ENCODE data around the gene SERPINB3.
"Not testable (repeated sequence)": the region's sequence is repeated elsewhere in the genome, so short reads cannot be mapped to it uniquely, and the experiment has no call there.

SERPINB3 gene

GRCh38 chr18:63648241-63648640 is 13.5 kb downstream of the SERPINB3 start:
- ChIA-PET POLR2A (no interaction called here), CTCF (no interaction called here)
- TF ChIP-seq CTCF (IDR thresholded peaks at IDR 0.05; ENCODE audit: control extremely low read depth, extremely low read depth, low read depth, missing control alignments) = no peak
- no peak for DNase-seq (ENCODE audit: extremely low spot score)

- ChIA-PET POLR2A (no interaction called here), CTCF (no interaction called here)
- no peak for TF ChIP-seq CTCF (IDR thresholded peaks at IDR 0.05; ENCODE audit: control extremely low read depth, extremely low read depth, low read depth, missing control alignments)
- no peak for DNase-seq (ENCODE audit: extremely low spot score)
Observed at GRCh38 chr18:63646936-63647335, 14.8 kb downstream of the SERPINB3 start.

- POLR2A ChIA-PET; CTCF ChIA-PET; DNase-seq (ENCODE audit: extremely low spot score): not testable (repeated sequence)
Observed at GRCh38 chr18:63644694-63645093, 17.0 kb downstream of the SERPINB3 start.

GRCh38 chr18:63644142-63644541 is 17.6 kb downstream of the SERPINB3 start, which contains the start of gene SERPINB4:
Gene SERPINB4 (minus strand): TSS chr18:63644256. CDS start chr18:63643577, 679 bp downstream.
- CTCF ChIA-PET; POLR2A ChIA-PET; DNase-seq (ENCODE audit: extremely low spot score): not testable (repeated sequence)

GRCh38 chr18:63642668-63643356 is 18.9 kb downstream of the SERPINB3 start:
- DNase-seq (ENCODE audit: extremely low spot score); POLR2A ChIA-PET: not testable (repeated sequence)

GRCh38 chr18:63641157-63641680 is 20.5 kb downstream of the SERPINB3 start:
- DNase-seq (ENCODE audit: extremely low spot score); POLR2A ChIA-PET; CTCF ChIA-PET: not testable (repeated sequence)

More at GRCh38 chr18:63642668-63643356, 18.9 kb downstream of the SERPINB3 start:
- CTCF ChIA-PET = interaction anchor here (0.6 kb wide), 1 partner anchor 22 kb away, joined by 3 read pairs; no protein-coding TSS in a partner anchor

GRCh38 chr18:63637703-63638102 is 24.0 kb downstream of the SERPINB3 start:
- CTCF ChIA-PET = no interaction called here
- no peak for TF ChIP-seq CTCF (IDR thresholded peaks at IDR 0.05; ENCODE audit: control extremely low read depth, extremely low read depth, low read depth, missing control alignments)
- POLR2A ChIA-PET = no interaction called here
- DNase-seq (ENCODE audit: extremely low spot score) = no peak

GRCh38 chr18:63627819-63628218 is 33.9 kb downstream of the SERPINB3 start:
- no peak for TF ChIP-seq CTCF (IDR thresholded peaks at IDR 0.05; ENCODE audit: control extremely low read depth, extremely low read depth, low read depth, missing control alignments)
- ChIA-PET POLR2A (no interaction called here), CTCF (no interaction called here)
- DNase-seq (ENCODE audit: extremely low spot score) = no peak

GRCh38 chr18:63626431-63626830 is 35.3 kb downstream of the SERPINB3 start:
- POLR2A ChIA-PET = no interaction called here
- CTCF ChIA-PET = no interaction called here
- no peak for DNase-seq (ENCODE audit: extremely low spot score)
- no peak for TF ChIP-seq CTCF (IDR thresholded peaks at IDR 0.05; ENCODE audit: control extremely low read depth, extremely low read depth, low read depth, missing control alignments)

Measured in GM10248 (cell line).